Measurements from ENCODE around the gene MBP.
"Not testable (repeated sequence)": the region's sequence is repeated elsewhere in the genome, so short reads cannot be mapped to it uniquely, and the experiment has no call there.

The MBP gene

DNA sequence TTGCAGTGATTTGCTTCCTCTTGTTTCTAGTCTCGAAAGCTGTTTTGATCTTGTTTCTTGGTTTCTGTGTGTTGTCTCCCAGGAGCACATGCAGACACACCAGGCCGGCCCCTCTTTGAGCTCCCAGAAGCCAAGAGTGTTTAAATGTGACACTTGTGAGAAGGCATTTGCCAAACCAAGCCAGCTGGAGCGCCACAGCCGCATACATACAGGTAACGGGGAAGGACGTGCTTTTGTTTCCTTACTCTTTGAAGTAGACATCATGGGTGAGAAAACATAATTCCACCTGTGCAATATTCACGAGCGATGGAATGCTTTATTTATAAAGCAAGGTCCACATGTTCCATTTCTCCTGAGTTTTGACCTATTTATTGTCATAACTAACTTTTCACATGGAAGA, 173.0 kb downstream of the MBP start:
- no peak for DNase-seq

DNA sequence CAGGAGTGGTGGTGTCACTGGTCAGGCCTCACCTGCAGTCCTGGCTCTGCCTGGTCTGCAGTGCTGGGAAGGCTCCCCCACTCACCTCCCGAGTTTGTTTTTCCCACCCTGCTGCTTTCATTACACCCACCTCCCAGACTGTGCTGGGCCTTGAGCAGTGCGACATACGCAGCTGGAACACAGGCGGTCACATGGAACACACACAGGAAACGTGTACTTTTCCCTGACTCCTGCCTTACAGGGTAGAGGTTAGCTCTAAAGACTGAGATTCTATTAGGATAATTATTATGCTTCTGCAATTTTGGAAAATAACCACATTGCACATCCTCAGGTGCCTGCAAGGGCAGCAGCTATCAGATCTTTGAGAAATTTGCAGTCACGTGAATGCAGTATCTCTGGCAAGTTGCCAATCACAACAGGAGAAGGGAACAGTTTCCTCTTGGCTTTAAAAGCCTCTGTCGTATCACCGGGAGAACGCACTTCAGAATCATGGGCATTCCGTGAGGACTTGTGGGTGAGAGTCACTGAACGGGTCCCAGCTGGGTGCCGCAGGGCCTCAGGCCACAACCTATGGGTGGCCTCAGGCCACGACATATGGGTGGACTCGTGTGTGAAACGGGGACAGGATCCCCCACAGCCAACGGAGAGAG, 173.8 kb downstream of the MBP start:
- DNase-seq = no peak

DNA sequence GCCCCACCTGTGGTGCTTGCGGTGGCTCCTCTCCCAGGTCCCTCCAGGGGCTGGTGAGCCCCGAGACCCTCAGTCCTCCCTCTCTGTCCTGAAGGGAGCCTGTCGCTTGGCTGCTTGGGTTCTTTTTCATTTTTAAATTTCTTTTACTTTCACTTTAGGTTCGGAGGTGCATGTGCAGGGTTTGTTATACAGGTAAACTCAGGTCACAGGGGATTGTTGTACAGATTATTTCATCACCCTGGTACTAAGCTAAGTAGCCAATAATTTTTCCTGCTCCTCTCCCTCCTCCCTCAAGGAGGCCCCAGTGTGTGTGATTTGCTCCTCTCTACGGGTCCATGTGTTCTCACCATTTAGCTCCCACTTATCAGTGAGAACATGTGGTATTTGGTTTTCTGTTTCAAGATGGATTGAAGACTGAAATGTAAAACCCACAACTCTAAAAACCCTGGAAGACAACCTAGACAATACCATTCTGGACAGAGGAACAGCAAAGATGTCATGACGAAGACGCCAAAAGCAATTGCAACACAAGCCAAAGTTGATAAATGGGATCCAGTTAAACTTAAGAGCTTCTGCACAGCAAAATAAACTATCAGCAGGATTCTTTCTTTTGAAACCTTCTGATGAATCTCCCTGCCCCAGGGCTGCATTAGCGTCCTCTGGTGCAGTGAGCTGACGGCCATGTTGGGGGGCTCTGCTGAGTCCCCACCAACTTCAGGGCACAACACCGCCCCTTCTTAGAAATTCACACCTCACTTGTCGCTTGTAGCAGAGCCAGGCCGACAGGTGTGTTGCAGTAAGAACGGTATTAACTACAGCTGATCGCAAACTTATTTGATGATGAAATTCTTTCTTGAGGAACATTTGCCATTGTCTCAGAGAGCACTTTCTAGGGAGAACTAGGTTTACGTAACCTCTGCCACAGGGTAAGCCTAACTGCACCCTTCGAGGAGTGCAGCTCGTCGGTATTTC, 174.9 kb downstream of the MBP start:
- no peak for DNase-seq

DNA sequence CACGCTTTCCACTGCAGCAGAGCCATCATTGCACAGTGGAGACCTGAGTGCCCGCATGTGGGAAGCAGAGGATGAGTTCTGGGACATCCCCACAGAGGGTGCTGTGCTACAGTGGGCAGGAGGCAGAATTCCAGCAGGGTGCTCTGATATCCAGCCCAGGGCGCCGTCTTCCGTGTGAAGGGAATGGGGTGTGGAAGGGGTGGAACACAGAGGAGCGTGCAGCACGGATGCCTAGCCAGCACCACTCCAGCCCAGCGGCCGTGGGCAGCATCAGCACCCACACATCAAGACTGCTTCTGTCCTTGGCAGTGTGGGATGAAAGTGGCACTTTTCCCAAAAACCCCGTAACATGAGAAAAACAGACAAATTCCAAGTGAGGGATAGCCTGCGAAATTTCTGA, 175.9 kb downstream of the MBP start:
- no peak for DNase-seq

DNA sequence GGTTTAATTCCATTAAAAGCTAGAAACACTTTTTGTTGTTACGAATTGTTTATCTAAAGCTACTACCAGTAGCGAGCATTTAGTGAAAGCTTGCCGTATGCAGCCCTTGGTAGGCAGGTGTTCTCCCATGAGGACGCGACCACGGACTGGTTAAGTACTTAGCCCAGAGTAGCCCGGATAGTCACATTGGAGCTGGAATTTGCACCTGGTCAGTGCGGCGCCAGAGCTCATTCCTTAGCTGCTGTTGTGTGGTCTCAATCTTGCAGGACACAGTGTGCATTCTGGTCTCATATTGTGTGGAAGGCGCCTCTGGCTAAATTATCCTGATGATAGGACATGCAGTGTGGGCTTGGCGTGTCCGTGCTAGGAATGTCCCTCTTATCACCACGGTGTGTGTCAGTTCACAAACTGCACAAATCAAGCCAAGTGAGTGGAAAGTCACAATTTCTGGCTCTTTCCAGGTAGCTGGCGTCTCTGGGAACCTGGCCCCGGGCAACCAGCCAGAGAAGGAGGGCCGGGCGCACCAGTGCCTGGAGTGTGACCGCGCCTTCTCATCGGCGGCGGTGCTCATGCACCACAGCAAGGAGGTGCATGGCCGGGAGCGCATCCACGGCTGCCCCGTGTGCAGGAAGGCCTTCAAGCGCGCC, 176.9 kb downstream of the MBP start:
- no peak for DNase-seq

DNA sequence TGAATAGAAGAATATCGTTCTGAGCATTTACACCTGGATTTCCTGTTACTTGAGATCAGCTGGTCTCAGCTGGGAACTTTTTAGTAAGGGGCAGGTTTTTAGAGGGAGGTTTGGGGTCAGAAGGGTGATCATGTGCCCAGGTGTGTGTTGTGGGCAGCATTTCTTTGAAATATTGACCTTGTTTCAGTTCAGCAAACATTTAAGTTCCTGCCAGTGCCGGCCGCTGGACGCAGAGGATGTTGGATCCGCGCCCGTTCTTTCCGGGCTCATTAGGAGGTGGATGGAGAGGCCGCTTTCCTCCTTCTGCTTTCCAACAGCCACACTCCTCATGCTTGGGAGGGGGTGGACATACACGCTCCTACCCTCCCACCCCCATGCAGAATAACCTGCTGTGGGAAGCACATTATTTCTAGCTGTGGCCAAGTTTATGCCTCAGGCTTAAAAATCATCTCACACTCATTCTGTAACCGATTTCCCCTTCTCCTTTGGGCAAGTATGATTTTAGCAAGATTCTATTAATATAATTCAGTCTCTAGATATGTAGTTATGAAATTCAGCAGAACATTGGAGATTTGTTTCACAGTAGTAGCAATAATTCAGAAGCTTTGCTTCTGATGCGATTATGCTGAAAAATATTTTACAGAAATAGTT, 178.9 kb downstream of the MBP start:
- no peak for DNase-seq

DNA sequence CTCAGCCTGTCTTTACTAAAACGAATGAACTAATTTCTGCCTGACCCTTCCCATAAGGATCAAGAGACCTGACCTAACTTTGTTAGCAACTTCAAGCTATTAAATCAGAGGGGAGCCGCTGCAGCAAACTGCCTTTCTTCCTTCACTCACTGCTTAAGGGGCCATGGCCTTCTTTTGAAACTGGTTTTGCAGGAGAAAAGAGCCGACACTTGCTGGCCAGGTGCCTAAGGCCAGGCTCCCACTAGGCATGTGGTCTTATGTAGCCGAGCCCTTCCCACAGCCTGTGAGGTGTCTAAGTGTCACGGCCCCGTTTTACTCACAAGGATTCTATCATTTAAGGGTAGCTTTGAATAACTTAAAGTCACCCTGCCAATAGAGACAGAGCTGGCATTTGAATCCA, 179.4 kb downstream of the MBP start:
- no peak for DNase-seq

DNA sequence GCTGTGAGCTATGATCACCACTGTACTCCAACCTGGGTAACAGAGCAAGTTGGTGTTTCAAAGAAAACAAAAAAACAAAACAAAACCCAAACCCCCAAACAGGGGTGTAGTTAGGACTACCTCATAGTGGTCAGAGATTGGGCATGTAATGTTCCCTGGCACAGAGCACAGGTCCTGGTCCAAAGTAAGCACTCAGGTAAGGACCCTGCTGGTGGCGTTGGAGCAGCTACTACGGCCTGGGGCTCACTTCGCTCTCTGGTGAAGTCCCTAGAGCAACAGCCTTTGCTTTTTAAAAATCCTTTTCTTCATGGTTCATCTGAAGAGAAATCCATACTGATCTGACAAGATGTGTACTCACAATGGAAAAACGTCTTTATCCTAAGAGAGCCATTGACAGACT, 179.8 kb downstream of the MBP start:
- no peak for DNase-seq

DNA sequence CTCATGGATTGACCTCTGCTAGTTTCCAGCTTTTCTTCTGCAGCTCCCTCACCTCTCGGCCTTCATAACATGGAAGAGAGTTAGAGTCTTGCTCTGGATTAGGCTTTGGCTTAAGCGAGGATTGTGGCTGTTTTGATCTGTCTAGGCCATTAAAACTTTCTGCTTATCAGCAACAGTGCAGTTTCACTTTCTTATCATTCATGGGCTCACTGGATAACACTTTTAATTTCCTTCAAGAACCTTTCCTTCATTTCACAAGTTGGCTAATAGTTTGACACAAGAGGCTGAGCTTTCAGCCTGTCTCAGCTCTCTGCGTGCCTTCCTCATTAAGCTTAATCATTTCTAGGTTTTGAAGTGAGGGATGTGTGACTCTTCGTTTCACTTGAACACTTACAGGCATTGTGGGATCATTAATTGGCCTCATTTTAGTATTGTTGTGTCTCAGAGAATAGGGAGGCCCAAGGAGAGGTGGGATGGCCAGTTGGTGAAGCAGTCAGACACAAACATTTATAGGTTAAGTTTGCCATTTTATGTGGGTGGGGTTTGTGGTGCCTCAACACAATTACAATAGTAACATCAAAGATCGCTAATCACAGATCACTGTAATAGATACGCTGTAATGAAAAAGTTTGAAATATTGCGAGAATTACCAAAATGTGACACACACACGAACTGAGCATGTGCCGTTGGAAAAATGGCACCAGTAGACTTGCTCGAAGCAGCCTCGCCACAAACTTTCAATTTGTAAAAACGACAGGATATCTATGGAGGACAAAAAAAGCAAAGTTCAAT, 180.9 kb downstream of the MBP start:
- DNase-seq = no peak

DNA sequence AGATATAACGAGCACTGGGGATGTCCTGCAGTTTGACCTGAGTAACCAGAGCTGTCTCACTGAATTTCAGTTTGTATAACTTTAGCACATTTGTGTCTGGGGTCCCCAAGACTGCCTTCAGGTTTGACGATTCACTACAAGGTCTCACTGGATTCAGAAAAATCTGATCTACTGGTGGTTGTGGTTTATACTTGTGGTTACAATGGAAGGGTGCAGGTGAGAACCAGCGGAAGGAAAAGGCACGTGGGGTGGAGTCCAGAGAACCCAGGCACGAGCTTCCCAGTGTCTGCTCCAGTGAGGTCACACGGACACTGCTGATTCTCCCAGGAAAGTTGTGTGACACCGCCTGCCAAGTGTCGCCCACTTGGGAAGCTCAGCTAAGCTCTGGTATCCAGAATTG, 184.2 kb downstream of the MBP start:
- no peak for DNase-seq

DNA sequence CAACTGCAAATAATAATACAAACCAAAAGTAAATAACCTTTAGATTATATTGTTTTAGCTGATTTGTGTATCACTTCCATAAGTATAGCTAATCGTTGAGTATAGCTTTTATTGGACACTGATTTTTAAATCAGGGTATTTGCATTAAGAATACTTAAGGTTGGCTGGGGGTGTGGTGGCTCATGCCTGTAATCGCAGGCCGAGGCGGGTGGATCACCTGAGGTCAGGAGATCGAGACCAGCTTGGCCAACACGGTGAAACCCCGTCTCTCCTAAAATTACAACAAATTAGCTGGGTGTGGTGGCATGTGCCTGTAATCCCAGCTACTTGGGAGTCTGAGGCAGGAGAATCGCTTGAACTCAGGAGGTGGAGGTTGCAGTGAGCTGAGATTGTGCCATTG, 188.2 kb downstream of the MBP start:
- DNase-seq = not testable (repeated sequence)

DNA sequence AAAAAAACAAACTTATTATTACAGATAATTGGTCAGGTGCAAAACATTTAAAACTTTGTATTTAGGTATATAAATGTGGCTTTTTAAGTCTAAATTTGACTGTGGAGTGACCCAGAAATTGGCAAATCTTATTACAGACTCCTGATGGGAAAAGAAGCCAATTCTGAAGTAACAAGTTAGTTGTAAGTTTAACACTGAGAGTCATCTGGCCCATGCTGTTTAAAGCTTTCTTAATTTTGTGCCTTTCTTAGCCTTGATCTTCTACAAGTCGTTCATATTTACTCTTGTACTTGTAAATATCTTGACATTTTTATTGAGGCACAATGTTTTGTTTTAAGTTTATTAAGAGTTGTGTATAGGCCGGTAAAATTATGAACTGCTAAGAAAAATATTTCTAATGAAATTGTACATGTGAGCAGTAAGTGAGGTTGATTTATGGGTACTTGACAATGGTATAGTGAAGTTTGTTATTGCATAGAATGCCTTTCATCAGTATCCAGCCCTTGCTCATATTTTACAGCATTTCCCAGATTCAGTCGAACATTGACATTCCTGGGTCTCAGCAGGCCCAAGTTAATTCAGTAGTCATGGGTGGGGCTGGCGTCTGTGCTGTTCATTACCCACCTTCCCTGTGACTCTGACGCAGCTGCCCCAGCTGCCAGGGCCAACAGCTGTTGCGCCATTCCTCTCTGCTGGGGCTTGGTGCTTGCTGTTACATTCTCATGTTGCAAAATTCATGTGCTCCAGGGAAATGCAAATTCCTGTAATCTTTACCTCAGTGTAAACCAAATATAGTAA, 188.8 kb downstream of the MBP start:
- DNase-seq = no peak

DNA sequence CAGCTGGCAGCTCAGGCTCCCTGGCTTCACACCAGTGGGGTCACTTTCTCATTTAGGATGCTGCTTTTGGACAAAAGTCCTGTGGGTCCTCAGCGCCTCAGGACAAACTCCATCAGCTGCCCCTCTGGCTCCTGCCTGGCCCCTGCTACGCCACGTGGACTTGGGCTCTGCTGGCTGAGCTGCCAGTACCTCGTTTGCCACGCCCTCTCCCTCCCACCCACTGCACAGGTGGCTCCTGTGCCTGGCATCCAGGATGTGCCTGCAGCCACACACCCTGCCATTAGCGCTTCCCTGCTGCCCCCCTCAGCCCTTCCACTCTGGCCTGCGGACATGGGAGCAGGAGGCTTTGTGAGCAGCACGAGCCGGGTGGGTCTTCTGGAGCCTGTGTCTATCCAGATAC, 191.3 kb downstream of the MBP start:
- no peak for DNase-seq

DNA sequence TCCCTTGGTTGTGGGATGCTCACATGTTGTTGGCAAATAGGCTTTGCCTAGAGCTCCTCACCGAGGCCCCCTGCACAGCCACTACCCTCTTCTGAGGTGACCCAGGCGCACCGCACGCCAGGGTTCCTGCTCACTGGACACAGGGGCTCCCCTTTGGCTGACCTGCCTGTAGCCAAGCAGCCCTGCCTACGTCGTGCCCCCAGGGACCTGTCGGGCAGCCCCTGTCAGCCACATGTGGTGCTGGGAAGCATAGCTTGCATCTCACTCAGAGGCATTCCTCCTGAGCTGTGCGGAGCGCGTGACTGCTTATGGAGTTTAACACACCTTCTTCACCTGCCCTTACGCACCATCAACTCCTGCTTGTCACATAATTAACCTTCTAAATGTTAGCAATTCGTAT, 194.0 kb downstream of the MBP start:
- DNase-seq = no peak

DNA sequence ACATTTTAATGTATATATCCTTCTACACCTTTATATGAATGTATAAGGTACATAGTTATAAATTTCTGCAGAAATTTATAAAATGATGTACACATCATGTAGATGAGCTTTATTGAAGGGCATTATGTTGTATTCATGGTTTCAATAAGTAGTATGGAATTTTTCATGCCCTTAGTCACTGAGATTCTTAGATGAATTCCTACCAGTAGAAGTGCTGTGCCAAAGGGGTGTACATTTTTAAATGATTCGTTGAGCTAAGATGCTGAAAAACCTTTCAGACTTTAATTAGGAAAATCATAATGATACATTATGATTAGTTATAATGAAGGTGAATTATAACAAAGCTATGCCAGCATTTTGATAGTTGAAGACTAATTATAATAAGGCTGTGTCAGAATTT, 195.0 kb downstream of the MBP start:
- DNase-seq = no peak

DNA sequence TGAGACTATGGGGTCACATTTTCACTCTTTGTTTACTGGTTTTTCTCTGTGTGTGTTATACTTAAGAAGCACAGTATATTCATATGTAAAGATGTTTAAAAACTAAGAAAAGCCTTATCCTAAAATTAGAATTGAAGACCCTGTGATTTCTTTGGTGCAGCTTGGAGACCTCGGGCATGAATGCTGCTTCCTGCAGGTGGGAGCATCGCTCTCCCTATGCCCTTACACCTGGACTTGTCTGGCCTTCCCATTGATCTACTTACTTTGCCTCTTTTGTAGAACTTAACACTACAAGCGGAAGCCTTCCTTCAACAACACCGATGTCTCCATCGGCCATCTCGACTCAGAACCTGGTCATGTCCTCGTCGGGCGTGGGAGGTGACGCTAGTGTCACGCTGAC, 195.7 kb downstream of the MBP start:
- DNase-seq = no peak

DNA sequence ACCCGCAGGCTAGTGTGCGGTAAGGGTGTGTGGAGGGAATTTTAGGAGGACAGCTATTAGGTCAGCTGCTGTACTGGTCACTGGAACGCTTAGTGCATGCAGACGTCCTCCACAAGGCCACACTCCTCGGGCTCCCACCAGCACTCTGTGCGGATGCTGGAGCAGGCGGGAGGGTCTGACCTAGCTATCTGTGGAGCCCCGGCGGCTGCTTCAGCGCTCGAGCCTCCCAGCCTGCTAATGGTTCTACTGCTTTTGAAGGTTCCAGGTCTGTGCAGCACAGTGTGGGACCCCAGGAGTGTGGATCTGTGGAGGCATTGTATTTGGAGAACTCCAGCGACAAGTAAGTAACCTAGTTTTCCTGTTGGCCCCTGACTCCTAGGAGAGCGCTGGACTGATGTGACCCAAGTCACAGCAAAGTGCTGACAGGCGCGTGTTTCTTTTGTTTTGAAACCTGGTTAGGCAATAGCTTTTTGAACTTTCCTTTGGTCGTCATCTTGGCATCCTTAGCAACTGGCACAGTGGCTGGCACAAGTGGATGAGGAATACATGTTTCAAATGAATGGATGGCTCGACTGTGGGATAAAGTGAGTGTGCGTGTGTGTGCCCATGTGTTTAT, 196.8 kb downstream of the MBP start:
- DNase-seq = no peak

DNA sequence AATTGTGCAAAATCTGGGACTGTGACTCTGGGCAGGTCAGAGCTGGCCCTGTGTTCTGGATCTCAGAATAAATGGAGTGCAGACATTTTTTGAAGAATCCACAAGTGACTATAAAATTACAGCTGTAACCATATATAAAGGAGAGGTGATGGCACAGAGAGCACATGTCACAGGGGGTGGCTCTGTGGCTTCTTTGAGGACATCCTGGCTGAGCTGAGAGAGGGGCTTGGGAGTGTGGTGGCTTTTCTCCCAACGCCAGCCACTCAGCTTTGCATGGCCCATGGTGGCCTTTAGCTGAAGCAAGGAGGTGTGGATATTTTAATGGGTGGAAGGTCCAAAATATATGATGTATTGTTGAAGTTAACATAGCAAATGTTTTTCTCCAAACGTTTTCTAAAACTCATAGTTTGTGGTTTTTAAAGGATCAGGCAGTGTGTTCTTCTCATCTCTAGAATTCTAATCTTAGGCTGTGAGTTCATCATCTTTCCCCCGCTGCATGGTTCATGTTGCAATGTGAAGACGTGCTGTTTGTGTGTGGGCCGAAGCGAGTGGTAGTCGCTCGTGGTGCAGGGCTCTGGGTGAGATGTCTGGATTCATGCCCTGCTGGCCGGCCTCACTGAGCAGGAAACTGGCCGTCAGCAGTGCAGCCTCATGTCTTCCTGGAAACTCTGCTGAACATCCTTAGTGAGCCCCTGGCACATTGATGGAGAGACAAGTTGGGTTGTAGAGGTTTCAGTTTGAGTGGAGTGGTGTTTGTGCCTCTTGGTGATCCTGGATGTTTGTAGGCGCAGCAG, 200.4 kb downstream of the MBP start:
- no peak for DNase-seq

DNA sequence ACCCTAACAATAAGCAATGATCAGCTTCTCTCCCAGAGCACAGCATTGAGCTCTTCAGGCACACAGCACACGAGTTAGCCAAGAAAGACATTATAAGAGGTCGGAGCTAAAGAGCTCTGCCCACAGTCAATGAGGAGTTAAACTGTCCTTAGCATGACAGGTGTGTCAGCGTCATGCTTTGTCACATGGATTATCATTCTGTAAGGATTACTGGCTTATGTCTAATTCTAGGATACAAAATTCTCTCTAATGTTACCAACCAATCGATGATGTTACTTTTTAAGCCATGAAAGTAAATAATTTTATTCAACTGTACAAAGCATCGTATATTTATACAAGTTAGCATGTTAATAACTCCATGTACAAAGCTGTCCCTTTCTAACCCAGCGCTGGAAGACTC, 201.4 kb downstream of the MBP start:
- DNase-seq = no peak
